Hair follicular keratinocyte (primary cell): Measurements from ENCODE around the gene CTNND1. TPM values are rescaled to one million over a fixed set of nuclear protein-coding genes. Genes with fewer than 3 reads are reported as not detected.

Experiments used
- total RNA-seq: library from RNA; depleted of rRNA; stranded (reverse); fragments of >200 nt; gene quantifications from 2 replicates; pipeline ENCODE4 v1.2.3, GENCODE V29; 2015

The CTNND1 gene
- 76.0 and 84.1 TPM in 2 replicates for total RNA-seq

DNA sequence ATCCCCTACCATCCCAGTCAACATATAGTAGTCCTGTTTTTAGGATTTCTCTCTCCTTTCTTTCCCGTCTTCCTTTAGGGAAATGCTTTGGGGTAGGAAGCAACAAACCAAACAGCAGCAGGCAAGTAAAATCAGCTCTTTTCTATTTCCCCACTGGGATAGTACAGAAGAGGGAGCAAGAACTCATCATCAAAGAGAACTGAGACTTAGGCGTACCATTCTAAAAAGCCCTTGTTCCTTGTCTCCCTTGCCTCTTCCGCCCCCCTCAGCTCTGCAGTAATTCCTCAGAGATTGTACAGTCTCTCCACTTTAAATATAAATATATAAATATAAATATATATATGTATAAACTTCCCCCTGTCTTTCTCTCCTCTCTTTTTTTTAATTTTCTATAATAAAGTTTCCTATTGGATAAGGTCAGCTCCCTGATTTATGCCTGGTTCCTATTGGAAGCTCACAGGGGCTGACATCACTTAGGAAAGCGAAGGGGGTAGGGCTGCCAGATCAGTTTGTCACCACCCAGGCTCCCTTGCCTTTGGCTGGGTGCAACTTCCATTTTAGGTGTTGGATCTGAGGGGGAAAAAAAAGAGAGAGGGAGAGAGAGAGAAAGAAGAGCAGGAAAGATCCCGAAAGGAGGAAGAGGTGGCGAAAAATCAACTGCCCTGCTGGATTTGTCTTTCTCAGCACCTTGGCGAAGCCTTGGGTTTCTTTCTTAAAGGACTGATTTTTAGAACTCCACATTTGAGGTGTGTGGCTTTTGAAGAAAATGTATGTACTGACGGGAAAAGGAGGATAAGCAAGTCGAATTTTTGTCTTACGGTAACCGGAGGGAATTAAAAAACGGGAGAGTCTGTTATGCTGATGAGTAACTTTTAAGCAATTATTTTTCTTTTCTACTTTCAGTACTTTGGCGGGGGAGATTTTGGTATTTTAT, at the start of gene CTNND1:
Gene CTNND1 (plus strand): TSS at position 502 of the 934 bp plus-strand sequence. CDS start 29,677 bp downstream, outside the sequence.

DNA sequence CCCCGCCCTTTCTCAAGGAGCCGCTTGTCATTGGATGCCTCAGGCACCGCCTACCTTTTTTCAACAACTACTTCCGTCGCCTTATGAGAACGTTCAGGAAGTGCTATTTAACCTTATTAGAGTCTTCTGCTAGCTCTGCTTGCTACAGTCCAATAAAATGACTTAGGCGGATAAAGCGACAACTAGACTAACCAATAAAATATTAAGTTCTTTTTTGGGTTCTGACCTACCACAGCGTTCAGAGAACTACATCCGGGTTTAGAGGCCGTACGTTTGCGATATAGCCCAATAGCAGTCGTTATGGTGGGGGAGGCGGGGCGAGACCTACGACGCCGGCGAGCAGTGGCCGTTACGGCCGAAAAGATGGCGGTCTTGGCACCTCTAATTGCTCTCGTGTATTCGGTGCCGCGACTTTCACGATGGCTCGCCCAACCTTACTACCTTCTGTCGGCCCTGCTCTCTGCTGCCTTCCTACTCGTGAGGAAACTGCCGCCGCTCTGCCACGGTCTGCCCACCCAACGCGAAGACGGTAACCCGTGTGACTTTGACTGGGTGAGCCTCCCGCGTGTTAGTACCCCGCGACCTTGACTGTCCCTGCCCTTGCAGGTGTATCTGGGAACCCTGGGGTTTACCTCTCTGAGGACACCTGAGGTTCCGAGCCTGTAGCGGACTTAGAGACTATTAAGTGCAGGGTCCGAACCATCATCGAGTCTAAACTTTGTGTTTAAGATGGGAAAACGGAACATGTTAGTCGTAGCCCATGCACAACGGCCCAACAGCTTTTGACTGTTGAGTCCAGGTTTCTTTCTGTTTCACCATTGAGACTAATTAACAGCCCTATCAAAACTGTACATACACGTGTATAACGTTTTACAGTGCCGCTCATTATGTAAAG, 49.1 kb upstream of the CTNND1 start, which contains the start of gene TMX2:
Gene TMX2 (plus strand): TSS at position 338 of the 895 bp plus-strand sequence. CDS start 26 bp downstream, at position 364.

DNA sequence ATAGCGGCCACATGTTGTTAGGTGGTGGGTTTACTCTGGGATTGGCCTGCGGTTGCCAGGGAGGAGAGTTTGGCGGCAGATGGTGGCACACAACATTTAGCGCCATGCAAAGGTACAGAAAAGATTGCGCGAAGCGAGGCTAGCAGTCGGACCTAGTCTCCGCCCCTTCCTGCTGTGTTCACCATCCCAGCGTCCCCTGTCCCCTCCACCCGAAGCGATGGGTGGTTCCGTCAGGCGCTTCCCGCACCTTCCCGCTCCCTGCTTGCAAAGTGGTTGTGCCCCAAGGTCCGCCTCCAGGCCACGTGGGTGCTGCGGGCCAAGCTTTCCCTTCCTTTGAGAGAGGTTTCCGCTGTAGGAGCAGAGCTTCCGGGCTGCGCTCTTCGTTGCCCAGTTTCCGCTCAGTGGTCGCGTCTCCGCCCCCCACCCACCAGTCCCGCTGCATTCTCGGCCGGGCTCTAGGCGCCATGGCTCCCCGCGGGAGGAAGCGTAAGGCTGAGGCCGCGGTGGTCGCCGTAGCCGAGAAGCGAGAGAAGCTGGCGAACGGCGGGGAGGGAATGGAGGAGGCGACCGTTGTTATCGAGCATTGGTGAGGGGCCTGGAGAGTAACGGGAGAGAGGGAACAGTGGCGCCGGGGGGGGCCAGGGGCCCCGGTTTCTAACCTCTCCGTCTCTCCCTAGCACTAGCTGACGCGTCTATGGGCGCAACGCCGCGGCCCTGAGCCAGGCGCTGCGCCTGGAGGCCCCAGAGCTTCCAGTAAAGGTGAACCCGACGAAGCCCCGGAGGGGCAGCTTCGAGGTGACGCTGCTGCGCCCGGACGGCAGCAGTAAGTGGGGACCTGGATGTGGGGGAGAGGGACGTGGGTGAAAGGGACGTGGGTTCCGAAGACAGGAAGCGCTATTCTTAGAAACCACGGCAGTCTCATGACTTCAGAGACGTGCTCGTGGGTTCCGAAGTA, 20.2 kb upstream of the CTNND1 start, which contains the start of gene SELENOH:
Gene SELENOH (plus strand): TSS at position 360 of the 955 bp plus-strand sequence. CDS start 105 bp downstream, at position 465.

DNA sequence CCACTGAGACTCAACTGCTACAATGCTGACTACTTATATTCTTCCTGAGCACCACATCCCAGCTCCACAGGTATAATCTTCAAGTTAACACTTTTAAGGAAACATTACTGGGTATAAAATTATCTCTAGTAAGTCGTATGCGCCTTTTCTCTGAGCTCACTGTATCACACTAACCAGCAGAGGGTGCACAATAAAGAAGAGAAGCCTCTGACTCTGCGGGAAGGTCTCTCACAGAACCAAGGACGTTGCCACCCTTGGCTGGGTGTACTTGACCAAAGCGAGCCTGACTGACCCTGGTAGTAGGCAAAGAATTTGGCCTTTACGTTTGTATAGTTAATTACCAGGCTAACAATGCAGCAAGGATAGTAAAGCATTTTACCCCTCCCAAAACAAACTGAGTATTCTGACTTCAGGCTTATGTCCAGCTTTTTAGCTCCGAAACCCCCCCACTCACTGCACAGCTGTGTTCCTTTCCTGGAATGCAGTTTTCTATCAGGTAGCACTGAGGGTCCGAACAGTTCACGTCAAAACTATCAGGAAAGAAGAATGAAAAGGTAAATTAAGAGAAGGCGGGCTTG, 9.8 kb upstream of the CTNND1 start, which contains the start of gene BTBD18:
Gene BTBD18 (minus strand): TSS at position 144 of the 578 bp plus-strand sequence. CDS start 631 bp downstream, outside the sequence.

Other genes with a start within 250 kb of the CTNND1 start
- gene SLC43A1, start 246.1 kb upstream of the CTNND1 start, total RNA-seq: 5.7 and 10.0 TPM in 2 replicates
- 78.7 and 125 TPM in 2 replicates for gene TIMM10, start 231.0 kb upstream of the CTNND1 start, total RNA-seq
- not detected in 2 replicates for gene SMTNL1, start 224.2 kb upstream of the CTNND1 start, total RNA-seq
- 31.6 and 47.7 TPM in 2 replicates for gene UBE2L6, start 194.1 kb upstream of the CTNND1 start, total RNA-seq
- gene SERPING1, start 164.1 kb upstream of the CTNND1 start, total RNA-seq: 17.4 and 25.5 TPM in 2 replicates
- 0.08 TPM in 1 of 2 replicates, not detected in the other for gene YPEL4, start 111.9 kb upstream of the CTNND1 start, total RNA-seq
- gene CLP1, start 104.0 kb upstream of the CTNND1 start, total RNA-seq: 13.7 and 22.4 TPM in 2 replicates
- 39.4 and 48.3 TPM in 2 replicates for gene ZDHHC5, start 93.7 kb upstream of the CTNND1 start, total RNA-seq
- 17.2 and 19.6 TPM in 2 replicates for gene MED19, start 49.6 kb upstream of the CTNND1 start, total RNA-seq
- gene TMX2, start 49.2 kb upstream of the CTNND1 start, total RNA-seq: 51.1 and 68.6 TPM in 2 replicates
- gene SELENOH, start 20.3 kb upstream of the CTNND1 start, total RNA-seq: 161 and 188 TPM in 2 replicates
- not detected in 2 replicates for gene BTBD18, start 10.0 kb upstream of the CTNND1 start, total RNA-seq